SW480 (cell line): Measurements from ENCODE around the gene DPEP2NB.
A peak's percentile ranks its signal among the peaks of the same experiment; 100 is the strongest.
"Not testable (repeated sequence)": the region's sequence is repeated elsewhere in the genome, so short reads cannot be mapped to it uniquely, and the experiment has no call there.

ENCODE experiments used
- DNase-seq: peaks from one replicate; pipeline ENCODE4 v3.0.0-alpha.2; 2016; ENCODE audit warnings: low spot score

DPEP2NB gene

GRCh38 chr16:68013440-68013839, 2.3 kb downstream of the DPEP2NB start:
- DNase-seq: no peak

- DNase-seq: not testable (repeated sequence)
These were observed 5.8 kb downstream of the DPEP2NB start for GRCh38 chr16:68009872-68010271.

- no peak for DNase-seq
These were observed 6.5 kb downstream of the DPEP2NB start for GRCh38 chr16:68009157-68009735.

- DNase-seq: no peak
These were observed 9.9 kb downstream of the DPEP2NB start for GRCh38 chr16:68005786-68006286.

- no peak for DNase-seq
These were observed 10.5 kb downstream of the DPEP2NB start for GRCh38 chr16:68005211-68005610.

GRCh38 chr16:68003031-68003430, 12.7 kb downstream of the DPEP2NB start:
- DNase-seq: no peak

GRCh38 chr16:68000450-68000849, 15.3 kb downstream of the DPEP2NB start:
- no peak for DNase-seq

- no peak for DNase-seq
These were observed 15.7 kb downstream of the DPEP2NB start for GRCh38 chr16:67999985-68000384.

GRCh38 chr16:67998779-67999688, 16.7 kb downstream of the DPEP2NB start, which contains the start of gene DPEP2:
Gene DPEP2 (minus strand): TSS chr16:67999484. CDS start chr16:67993212, 6,272 bp downstream.
- not testable (repeated sequence) for DNase-seq

GRCh38 chr16:67998231-67998778, 17.4 kb downstream of the DPEP2NB start:
- DNase-seq: not testable (repeated sequence)

GRCh38 chr16:67996666-67997065, 19.0 kb downstream of the DPEP2NB start:
- no peak for DNase-seq

- no peak for DNase-seq
These were observed 20.3 kb downstream of the DPEP2NB start for GRCh38 chr16:67995423-67995822.

GRCh38 chr16:67994040-67994408, 21.7 kb downstream of the DPEP2NB start:
- not testable (repeated sequence) for DNase-seq

GRCh38 chr16:67993207-67994039, 22.3 kb downstream of the DPEP2NB start:
- peak; percentile 65 for DNase-seq

GRCh38 chr16:67992661-67993206, 23.0 kb downstream of the DPEP2NB start:
- DNase-seq: no peak

GRCh38 chr16:67990018-67990386, 25.7 kb downstream of the DPEP2NB start:
- DNase-seq: no peak

- no peak for DNase-seq
These were observed 26.2 kb downstream of the DPEP2NB start for GRCh38 chr16:67989322-67990017.

- DNase-seq: no peak
These were observed 27.0 kb downstream of the DPEP2NB start for GRCh38 chr16:67988675-67989074.

GRCh38 chr16:67987460-67988160, 28.1 kb downstream of the DPEP2NB start:
- DNase-seq: no peak

GRCh38 chr16:67986949-67987348, 28.8 kb downstream of the DPEP2NB start:
- DNase-seq: no peak
